HG03354 (cell line): ENCODE measurements around the gene TAS2R41.
"Not testable (repeated sequence)": the region's sequence is repeated elsewhere in the genome, so short reads cannot be mapped to it uniquely, and the experiment has no call there.

Experiments
- ATAC-seq: cut with Tn5 transposase; IDR thresholded peaks from one replicate; pipeline ENCODE4 v1.9.1; 2021; ENCODE audit warnings: mild to moderate bottlenecking; ENCODE audit not compliant: unreplicated experiment, poor library complexity, severe bottlenecking

TAS2R41 gene

DNA sequence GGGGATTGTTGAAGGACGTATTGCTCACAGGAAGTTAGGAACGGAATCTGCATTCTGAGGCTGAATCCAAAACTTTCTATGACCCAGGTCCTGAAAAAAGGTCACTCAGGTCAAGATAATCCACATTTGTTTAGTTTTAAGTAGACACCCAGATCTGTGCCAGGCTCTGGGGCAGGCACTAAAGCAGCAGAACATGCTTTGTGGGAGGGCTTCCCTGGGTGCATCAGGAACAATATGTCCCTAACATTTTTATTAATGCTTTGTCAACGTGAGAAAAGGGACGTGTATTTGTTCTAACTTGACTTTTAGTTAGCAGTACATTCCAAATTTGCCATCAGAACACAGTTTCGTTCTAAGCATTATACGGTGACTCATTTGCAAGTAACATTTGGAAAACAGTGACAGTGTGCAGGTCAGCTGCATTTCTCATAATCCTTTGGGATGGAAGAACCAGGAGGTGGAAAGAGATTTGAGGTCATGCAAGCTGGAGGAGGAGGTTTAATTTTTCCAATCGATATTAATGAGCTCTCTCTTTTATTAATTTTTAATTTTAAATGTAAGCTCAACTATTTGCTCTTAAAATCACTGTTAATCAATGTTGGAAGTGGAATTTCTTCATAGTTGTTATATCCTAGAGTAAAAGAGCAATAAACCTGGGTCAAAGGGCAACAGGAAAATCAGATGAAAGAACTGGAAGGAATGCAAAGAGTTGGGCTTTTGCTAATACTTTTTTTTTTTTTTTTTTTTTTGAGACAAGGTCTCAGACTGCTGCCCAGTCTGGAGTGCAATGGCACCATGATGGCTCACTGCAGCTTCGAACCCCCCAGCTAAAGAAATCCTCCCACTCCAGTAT, 35.0 kb downstream of the TAS2R41 start:
- ATAC-seq = no peak

DNA sequence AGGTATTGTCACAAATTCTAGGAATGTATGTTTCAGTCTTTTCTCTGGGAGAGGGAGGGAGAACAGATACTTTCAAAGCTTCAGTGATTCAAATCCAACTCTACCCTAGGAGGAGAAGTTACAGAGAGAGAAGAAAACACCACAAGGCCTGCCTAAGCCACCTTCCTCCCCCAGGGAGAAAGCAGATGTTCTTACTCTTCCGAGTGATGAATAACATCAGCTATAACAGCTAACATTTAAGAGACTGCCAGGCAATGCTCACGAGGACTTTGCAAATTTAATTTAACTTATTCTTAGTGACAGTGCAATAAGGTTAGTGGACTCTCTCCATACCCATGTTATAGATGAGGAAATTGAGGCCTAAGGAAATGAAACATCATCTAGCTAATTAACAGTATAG, 36.8 kb downstream of the TAS2R41 start:
- ATAC-seq = no peak

DNA sequence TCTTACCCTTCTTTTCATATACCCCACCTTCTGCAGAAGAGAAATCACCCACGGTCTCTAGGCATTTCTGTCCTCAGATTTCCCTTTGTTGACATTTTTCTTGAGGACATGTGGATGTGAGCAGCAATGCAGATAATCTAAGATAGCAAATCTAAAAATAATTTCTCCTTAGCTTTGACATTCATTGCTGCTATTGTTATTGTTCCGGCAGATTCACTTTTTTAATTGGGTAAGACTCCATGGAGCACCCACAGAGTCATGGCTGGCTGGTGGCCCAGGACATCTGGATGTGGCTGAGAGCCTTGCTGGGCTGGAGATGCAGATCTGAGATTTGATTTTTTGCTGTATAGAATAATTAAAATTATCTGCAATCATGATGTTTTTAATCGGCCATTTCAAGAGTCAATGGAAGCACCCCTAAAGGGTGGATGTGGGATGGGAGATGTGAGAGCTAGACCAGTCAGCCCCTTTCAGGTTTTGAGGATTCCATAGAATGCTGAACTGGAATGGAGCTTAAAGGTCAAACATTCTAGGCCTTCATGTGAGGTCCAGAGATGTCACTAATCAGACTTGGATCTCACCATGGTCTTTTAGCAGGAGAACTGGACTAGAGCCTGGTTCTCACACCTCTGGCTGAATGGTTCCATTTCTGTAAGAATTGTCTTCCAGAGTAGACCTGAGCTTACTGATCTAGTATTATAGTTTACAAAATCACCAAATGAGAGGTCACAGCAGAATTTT, 37.5 kb downstream of the TAS2R41 start:
- no peak for ATAC-seq

DNA sequence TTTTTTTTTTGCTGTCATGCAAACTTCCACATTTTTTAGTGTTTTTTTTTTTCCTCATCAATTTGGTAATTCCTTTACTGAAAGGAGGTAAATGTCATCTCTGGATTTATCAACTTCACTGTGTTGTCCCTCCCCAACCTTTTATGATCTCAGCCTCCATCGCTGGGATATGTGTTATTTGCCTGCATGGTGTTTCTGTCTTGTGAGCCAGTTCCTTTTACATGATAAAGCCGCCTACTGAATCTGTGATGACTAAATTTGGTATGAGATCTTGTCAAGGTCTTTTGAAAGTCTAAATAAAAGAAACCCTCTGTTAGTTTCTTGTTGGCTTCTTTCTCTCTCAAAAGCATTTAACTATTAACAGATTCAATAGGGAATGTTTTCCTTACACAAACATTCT, 39.3 kb downstream of the TAS2R41 start:
- no peak for ATAC-seq

DNA sequence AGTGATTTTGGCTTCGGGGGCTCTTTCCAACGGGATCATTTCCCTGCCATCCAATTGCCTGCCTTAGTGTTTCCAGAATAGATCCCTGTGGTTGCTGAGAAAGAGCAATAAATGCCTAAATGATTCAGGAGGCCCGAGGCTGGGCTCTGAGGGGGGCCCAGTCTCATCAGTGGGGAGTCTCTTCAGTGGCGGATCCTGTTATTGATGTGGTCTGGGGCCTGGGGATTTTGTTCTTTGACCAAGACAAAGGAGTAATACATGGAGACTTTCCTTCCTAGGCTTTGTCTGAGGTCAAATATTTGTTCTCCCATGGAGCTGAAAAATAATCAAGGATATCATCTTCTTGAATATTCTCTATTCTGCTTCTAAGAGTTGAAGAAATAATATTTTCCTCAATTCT, 40.8 kb downstream of the TAS2R41 start:
- no peak for ATAC-seq

DNA sequence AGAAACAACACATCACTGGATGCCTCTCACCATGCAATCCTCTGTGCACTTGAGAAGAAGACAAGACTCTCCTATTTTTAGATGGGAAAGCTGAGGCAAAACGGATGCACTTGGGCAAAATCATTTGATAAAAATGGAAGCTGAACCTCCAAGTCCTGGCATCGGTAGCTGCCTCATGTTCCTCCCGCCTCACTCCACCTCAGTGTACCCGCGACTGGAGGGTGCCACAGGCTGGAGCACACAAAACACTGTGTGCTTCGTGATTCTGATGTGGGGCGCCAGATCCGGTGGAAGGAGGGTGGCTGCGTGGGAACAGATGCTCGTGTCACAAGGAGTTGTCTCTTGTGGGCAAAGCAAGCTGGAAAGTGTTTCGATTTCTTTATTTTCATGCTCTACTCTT, 41.3 kb downstream of the TAS2R41 start:
- no peak for ATAC-seq

DNA sequence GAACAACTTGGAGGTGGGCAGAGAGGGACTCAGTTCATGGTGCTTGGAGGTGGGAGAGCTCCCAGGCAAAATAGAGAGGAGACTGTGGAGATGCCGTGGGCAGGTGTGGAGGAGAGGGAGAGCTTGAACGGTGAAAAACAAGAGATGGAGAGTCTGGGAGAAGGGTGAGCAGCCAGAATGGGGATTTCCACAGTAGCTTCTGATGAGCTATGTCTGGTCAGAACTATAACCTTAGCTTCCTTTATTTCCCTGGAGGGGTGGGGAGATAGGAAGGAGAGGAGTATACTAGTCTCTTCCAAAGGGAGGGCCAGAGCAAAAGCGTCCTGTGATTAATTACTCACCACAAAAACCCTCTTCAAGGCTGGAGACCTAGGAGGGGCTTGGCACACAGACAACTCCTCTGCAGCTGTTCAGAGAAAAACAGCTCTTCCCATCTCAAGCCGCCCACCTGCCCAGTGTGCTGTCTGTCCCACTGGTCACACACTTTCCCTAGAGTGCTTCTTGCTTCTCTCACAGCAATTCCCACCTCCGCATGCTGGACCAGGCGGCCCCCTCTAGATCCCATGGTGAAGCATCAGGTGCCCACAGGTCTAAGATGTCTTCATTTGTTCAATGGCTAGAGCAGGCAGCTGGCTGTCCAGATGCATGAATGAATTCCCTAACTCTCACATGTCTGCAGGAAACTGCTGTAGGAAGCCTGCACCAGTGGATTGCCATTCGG, 41.9 kb downstream of the TAS2R41 start:
- ATAC-seq = no peak

DNA sequence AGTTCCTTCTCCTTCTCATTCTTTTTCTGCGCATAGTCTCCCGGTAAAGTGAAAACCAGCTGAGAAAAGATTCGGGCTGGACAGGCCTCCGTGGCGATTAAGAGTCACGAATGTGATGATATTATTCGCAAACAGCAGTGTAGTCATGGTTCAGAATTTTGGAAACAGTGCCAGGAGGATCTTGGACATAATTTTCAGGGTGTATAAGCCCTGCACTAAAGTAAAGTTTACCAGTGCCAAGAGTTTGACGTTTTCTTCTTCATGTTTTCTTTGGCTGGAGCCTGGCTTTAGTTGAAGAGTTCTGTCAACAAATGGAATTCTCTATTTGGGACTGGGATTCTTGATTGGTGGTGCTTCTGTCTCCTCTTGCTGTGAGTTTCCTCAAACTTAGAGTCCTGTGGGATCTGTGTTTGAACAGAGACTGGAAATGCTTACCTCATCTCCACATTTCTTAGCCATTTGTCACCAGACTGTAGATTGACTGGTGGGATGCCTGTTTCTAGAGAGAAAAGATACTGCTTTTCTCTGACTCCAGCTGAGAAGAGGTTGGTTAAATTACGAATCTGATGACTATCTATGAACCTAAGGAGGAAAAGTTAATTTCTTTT, 44.7 kb downstream of the TAS2R41 start:
- ATAC-seq = not testable (repeated sequence)
